K562 (cell line): ENCODE data around the gene FPGS. TPM values are rescaled to one million over a fixed set of nuclear protein-coding genes. Genes with fewer than 3 reads are reported as not detected.

Source experiments
- ATAC-seq: fragments of 200-7000 bp; cut with Tn5 transposase; 3 replicates; pipeline ENCODE4 v1.9.1; 2020; ENCODE audit warnings: moderate library complexity
- BruUV-seq: library from RNA; stranded (reverse); fragments of 400-500 nt; replicated peaks from 2 replicates; lab custom pipeline; 2021; lab: Mats Ljungman, UMichigan
- CTCF ChIA-PET: fragments of 300-600 bp; formaldehyde crosslinking; extraction: SDS; loops from one replicate; lab custom pipeline; 2021; ENCODE audit warnings: low intra/inter-chr PET ratio; lab: Yijun Ruan, JAX
- POLR2A ChIA-PET: fragments of 300-600, 350-650 bp; sonication (Branson Sonifier 250); formaldehyde crosslinking; extraction: SDS; loops from one replicate; lab custom pipeline; 2021; ENCODE audit warnings: antibody characterized with exemption, inconsistent platforms; lab: Yijun Ruan, JAX
- DNase-seq, 4 experiments: peaks; one replicate each; pipeline versions ENCODE4 v3.0.0 to v3.0.0-alpha.2; 2011 to 2018; ENCODE audit warnings: low spot score in 3 of 4, mixed read lengths in 3 of 4; ENCODE audit errors: extremely low read depth in 1 of 4
- FAIRE-seq: peaks from 2 replicates; lab custom pipeline; 2011; peaks lifted over from hg19 to GRCh38; lab: Jason Lieb, UNC
- H2AFZ ChIP-seq: 2 replicates; pipeline ENCODE4 v1.6.0; 2011; ENCODE audit warnings: low read depth, low read length, control low read depth, inconsistent platforms
- H3K27ac ChIP-seq: fragments of 200-600 bp; 3 replicates; pipeline ENCODE4 v1.8.0; 2011; ENCODE audit warnings: low read depth, mild to moderate bottlenecking, control low read depth, inconsistent platforms, low read length, moderate library complexity, mixed read lengths; ENCODE audit errors: extremely low read depth
- H3K27me3 ChIP-seq, 2 experiments: fragments of 300-600 bp in 1 of 2; 2 replicates in 1 of 2; 3 replicates in 1 of 2; pipeline versions ENCODE4 v1.6.0 to v1.8.0; 2011; ENCODE audit warnings: inconsistent platforms in 2 of 2, low read length in 2 of 2, mild to moderate bottlenecking in 1 of 2, mixed read lengths in 1 of 2, moderate library complexity in 1 of 2; ENCODE audit not compliant: control insufficient read depth in 2 of 2, insufficient read depth in 2 of 2
- H3K36me3 ChIP-seq: fragments of 300-600 bp; 3 replicates; pipeline ENCODE4 v1.8.0; 2011; ENCODE audit warnings: mild to moderate bottlenecking, low read length, inconsistent platforms; ENCODE audit not compliant: control insufficient read depth, insufficient read depth
- H3K4me1 ChIP-seq, 2 experiments: fragments of 200-600 bp in 1 of 2; replicated peaks in 1 of 2; 2 replicates in 1 of 2; 3 replicates in 1 of 2; pipeline versions ENCODE4 v1.5.1 to v1.8.0; 2011; ENCODE audit warnings: inconsistent platforms in 2 of 2, low read length in 2 of 2, mild to moderate bottlenecking in 1 of 2, mixed read lengths in 1 of 2, moderate library complexity in 1 of 2; ENCODE audit not compliant: control insufficient read depth in 2 of 2, insufficient read depth in 2 of 2
- H3K4me2 ChIP-seq: 2 replicates; pipeline ENCODE4 v1.6.1; 2011; ENCODE audit warnings: low read length, control low read depth, inconsistent platforms, mixed read lengths; ENCODE audit not compliant: insufficient read depth
- H3K4me3 ChIP-seq: fragments of 200-600 bp; sonication (generic), shearing (Covaris generic); 2 replicates; pipeline ENCODE4 v1.5.1; 2016; ENCODE audit warnings: control low read depth, inconsistent platforms
- H3K79me2 ChIP-seq: fragments of 200-600 bp; 3 replicates; pipeline ENCODE4 v1.8.0; 2011; ENCODE audit warnings: low read length, inconsistent platforms; ENCODE audit not compliant: control insufficient read depth, insufficient read depth
- H3K9ac ChIP-seq, 2 experiments: 2 replicates each; pipeline versions ENCODE4 v1.6.0 to v1.6.1; 2011; ENCODE audit warnings: low read depth in 2 of 2, low read length in 2 of 2, control low read depth in 1 of 2, inconsistent platforms in 1 of 2, mild to moderate bottlenecking in 1 of 2, mixed read lengths in 1 of 2; ENCODE audit not compliant: insufficient read depth in 1 of 2
- H3K9me1 ChIP-seq: one replicate; pipeline ENCODE4 v1.6.0; 2011; ENCODE audit warnings: inconsistent platforms, mild to moderate bottlenecking, low read length, moderate library complexity; ENCODE audit not compliant: control insufficient read depth, insufficient read depth
- H3K9me3 ChIP-seq: replicated peaks from 2 replicates; pipeline ENCODE4 v1.5.1; 2011; ENCODE audit warnings: low read depth, low read length, inconsistent platforms; ENCODE audit not compliant: control insufficient read depth, insufficient read depth
- H4K20me1 ChIP-seq: replicated peaks from 2 replicates; pipeline ENCODE4 v1.6.1; 2011; ENCODE audit warnings: low read length, inconsistent platforms, mixed read lengths; ENCODE audit not compliant: control insufficient read depth, insufficient read depth
- ATF7 ChIP-seq: fragments of 450-650 bp; IDR thresholded peaks from 2 replicates; pipeline ENCODE4 v1.7.1; 2014; ENCODE audit warnings: mild to moderate bottlenecking, moderate library complexity
- DMBX1 ChIP-seq: fragments of 250-450 bp; sonication (Bioruptor Pico); IDR thresholded peaks from 2 replicates; pipeline ENCODE4 v1.8.0; 2022; ENCODE audit warnings: inconsistent platforms, mild to moderate bottlenecking, moderate library complexity, borderline replicate concordance
- ELF2 ChIP-seq: fragments of 250-450 bp; sonication (Bioruptor Pico); IDR thresholded peaks from 2 replicates; pipeline ENCODE4 v1.5.0; 2021; ENCODE audit warnings: mild to moderate bottlenecking
- EWSR1 ChIP-seq: fragments of 450-650 bp; IDR thresholded peaks from 2 replicates; pipeline ENCODE4 v1.6.1; 2018; ENCODE audit warnings: borderline replicate concordance, mild to moderate bottlenecking, low read depth, moderate library complexity; ENCODE audit not compliant: partially characterized antibody
- POLR2A ChIP-seq: fragments of 450-650 bp; conservative IDR thresholded peaks from 2 replicates; pipeline ENCODE4 v1.6.1; 2016
- TCF3 ChIP-seq: sonication (generic); formaldehyde crosslinking; IDR thresholded peaks from 2 replicates; pipeline ENCODE4 v1.4.0; 2020; ENCODE audit warnings: mild to moderate bottlenecking, missing genetic modification reagents
- ZBTB2 ChIP-seq: fragments of 450-650 bp; IDR thresholded peaks from 2 replicates; pipeline ENCODE4 v1.6.1; 2016; ENCODE audit warnings: antibody characterized with exemption
- ZC3H11A ChIP-seq: IDR thresholded peaks from 2 replicates; pipeline ENCODE4 v1.6.1; 2012; ENCODE audit warnings: low read depth, low read length, improper control_type of control experiment
- ZMIZ1 ChIP-seq, 2 experiments: fragments of 150-350 bp in 1 of 2; IDR thresholded peaks; 2 replicates each; pipeline ENCODE4 v1.6.1; 2012 to 2016; ENCODE audit warnings: low read depth in 2 of 2, low read length in 2 of 2, mild to moderate bottlenecking in 1 of 2, moderate library complexity in 1 of 2
- ZNF316 ChIP-seq: fragments of 450-650 bp; IDR thresholded peaks from 2 replicates; pipeline ENCODE4 v1.6.1; 2016
- ZNF408 ChIP-seq: fragments of 250-450 bp; sonication (Bioruptor Pico); IDR thresholded peaks from 2 replicates; pipeline ENCODE4 v1.4.0; 2020; ENCODE audit warnings: low read depth, mild to moderate bottlenecking, moderate library complexity
- WGBS: fragments of 100-300 bp; shearing (Covaris generic); methylation state at CpG from one replicate; pipeline ENCODE4 v1.1.6; 2016; ENCODE audit warnings: low coverage, mixed read lengths; ENCODE audit not compliant: insufficient coverage; ENCODE audit errors: missing lambda C conversion rate; 5-methylcytosine and 5-hydroxymethylcytosine counted together
- in situ Hi-C: fragments of 300-500 bp; cut with MboI; formaldehyde crosslinking; loops from 4 replicates; pipeline ENCODE4 v1.15.0; 2018; ENCODE audit warnings: inconsistent platforms, mixed read lengths
- intact Hi-C: fragments of 100-400 bp; cut with micrococcal nuclease; formaldehyde crosslinking; loops from 2 replicates; pipeline ENCODE4 v1.14.2; 2022
- polyA plus RNA-seq, 8 experiments: library from polyadenylated mRNA; depleted of rRNA in 4 of 8; stranded (reverse) in 5 of 8; unstranded in 3 of 8; fragments of >200 nt; fragmentation: Nextera tagmentation in 2 of 8; fragmentation: Illumina TruSeq in 1 of 8; extraction: Ambion mirVana in 2 of 8; extraction: Trizol in 1 of 8; gene quantifications; 2 replicates each; pipeline versions ENCODE4 v1.2.1 to v1.2.3, GENCODE V29; 2011 to 2014; ENCODE audit warnings: inconsistent platforms in 1 of 8, missing spikeins in 1 of 8
- total RNA-seq, 7 experiments: library from RNA; depleted of rRNA in 6 of 7; stranded (reverse); fragments of >200 nt in 6 of 7; fragmentation: Illumina TruSeq in 2 of 7; extraction: Trizol in 2 of 7; gene quantifications; 2 replicates each; pipeline versions ENCODE4 v1.2.1 to v1.2.3, GENCODE V29; 2011 to 2021; ENCODE audit warnings: low replicate concordance in 1 of 7
- TF ChIP-seq, protein P1 (sequence below): fragments of 450-650 bp; formaldehyde crosslinking; conservative IDR thresholded peaks from 2 replicates; pipeline ENCODE4 v1.4.0; 2022; ENCODE audit warnings: mild to moderate bottlenecking, missing genetic modification characterization
- TF ChIP-seq, protein P2 (sequence below): fragments of 450-650 bp; formaldehyde crosslinking; IDR thresholded peaks from 2 replicates; pipeline ENCODE4 v1.4.0; 2022; ENCODE audit warnings: missing genetic modification characterization

The FPGS gene
- total and polyA plus RNA-seq, 9 of the 15 experiments (the other 6 are each of a cell fraction or from before 2014, with no cell fraction given): 0.84 to 86.4 (median 59.2) TPM

GRCh38 chr9:127791085-127791484 is 11.6 kb upstream of the FPGS start (continued):
- no peak for TF ChIP-seq ZMIZ1 (IDR thresholded peaks at IDR 0.05; ENCODE audit: low read depth in 2 of 2, low read length in 2 of 2)
- no peak for TF ChIP-seq EWSR1
- TF ChIP-seq ELF2 (CRISPR knock-in tag): no peak
- TF ChIP-seq ATF7: no peak

GRCh38 chr9:127792417-127793031 is 10.2 kb upstream of the FPGS start:
- Histone ChIP-seq H3K4me1 (peaks cover 3 to 30% of the 10 kb centered on the region in 2 experiments; a peak in 4 of 5 replicates), H3K9ac (no peak overlapping the region), H3K79me2 (peaks cover 27% of the 10 kb centered on the region), H3K4me3 (no peak overlapping the region), H3K9me1 (no peaks in the 10 kb centered on the region), H3K27ac (no peak overlapping the region), H3K4me2 (no peak overlapping the region), H3K9me3 (no peaks in the 10 kb centered on the region), H3K36me3 (peaks cover 57% of the 10 kb centered on the region), H2AFZ (no peak overlapping the region), H3K27me3 (no peaks in the 10 kb centered on the region), H4K20me1 (peaks cover 18% of the 10 kb centered on the region; the same call in 1 of the 2 replicates)
- DNase-seq (no peak), FAIRE-seq (no peak), ATAC-seq (peak; percentile 23)
- WGBS: 56% methylated on average over 7 of the region's 7 CpGs
- intact Hi-C loops: no loop called here
- CTCF ChIA-PET: interaction anchor here (0.6 to 0.7 kb wide), 2 partner anchors 77 to 274 kb away, joined by 4 read pairs; no protein-coding TSS in a partner anchor
- in situ Hi-C loops: no loop called here
- no TSS peak for BruUV-seq
- POLR2A ChIA-PET: interaction anchor here (0.6 to 2.7 kb wide), 16 partner anchors 9 to 234 kb away, joined by 3 to 19 read pairs (median 5); partner anchors contain the start of genes AK1, FPGS, PIP5KL1 and TOR2A
- TF ChIP-seq ZNF408 (CRISPR knock-in tag) (no peak), DMBX1 (CRISPR knock-in tag) (no peak), ZBTB2 (no peak), POLR2A (peak; percentile 48; the same call in 1 of the 2 replicates), ZNF316 (peak; percentile 84), TCF3 (CRISPR knock-in tag) (0 out of 2 replicates have a peak, but pooled peaks have one; percentile 33), ZC3H11A (no peak)
- TF ChIP-seq, protein P1, sequence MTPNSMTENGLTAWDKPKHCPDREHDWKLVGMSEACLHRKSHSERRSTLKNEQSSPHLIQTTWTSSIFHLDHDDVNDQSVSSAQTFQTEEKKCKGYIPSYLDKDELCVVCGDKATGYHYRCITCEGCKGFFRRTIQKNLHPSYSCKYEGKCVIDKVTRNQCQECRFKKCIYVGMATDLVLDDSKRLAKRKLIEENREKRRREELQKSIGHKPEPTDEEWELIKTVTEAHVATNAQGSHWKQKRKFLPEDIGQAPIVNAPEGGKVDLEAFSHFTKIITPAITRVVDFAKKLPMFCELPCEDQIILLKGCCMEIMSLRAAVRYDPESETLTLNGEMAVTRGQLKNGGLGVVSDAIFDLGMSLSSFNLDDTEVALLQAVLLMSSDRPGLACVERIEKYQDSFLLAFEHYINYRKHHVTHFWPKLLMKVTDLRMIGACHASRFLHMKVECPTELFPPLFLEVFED (CRISPR knock-in tag): 0 out of 2 replicates have a peak, but pooled peaks have one; percentile 38
- TF ChIP-seq, protein P2, sequence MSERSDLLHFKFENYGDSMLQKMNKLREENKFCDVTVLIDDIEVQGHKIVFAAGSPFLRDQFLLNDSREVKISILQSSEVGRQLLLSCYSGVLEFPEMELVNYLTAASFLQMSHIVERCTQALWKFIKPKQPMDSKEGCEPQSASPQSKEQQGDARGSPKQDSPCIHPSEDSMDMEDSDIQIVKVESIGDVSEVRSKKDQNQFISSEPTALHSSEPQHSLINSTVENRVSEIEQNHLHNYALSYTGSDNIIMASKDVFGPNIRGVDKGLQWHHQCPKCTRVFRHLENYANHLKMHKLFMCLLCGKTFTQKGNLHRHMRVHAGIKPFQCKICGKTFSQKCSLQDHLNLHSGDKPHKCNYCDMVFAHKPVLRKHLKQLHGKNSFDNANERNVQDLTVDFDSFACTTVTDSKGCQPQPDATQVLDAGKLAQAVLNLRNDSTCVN (CRISPR knock-in tag): 0 out of 2 replicates have a peak, but pooled peaks have one; percentile 29
